Peyer's patch (tissue), 4 donors: ENCODE data around the gene LPAR1.

Experiments
- POLR2A ChIP-seq, 2 donors: fragments of 450-650 bp; IDR thresholded peaks; one replicate each; pipeline ENCODE4 v1.5.1; 2017; ENCODE audit warnings: antibody characterized with exemption in 2 of 2, mild to moderate bottlenecking in 2 of 2, moderate library complexity in 2 of 2
- TF ChIP-seq, protein P1 (sequence below), 6 experiments: fragments of 450-650 bp in 4 of 6; fragments of 200-600 bp in 2 of 6; sonication (generic) in 1 of 6; IDR thresholded peaks; one replicate each; pipeline ENCODE4 v1.5.1; 2017 to 2019; ENCODE audit warnings: antibody characterized with exemption in 6 of 6, mild to moderate bottlenecking in 3 of 6, moderate library complexity in 1 of 6

DNA sequence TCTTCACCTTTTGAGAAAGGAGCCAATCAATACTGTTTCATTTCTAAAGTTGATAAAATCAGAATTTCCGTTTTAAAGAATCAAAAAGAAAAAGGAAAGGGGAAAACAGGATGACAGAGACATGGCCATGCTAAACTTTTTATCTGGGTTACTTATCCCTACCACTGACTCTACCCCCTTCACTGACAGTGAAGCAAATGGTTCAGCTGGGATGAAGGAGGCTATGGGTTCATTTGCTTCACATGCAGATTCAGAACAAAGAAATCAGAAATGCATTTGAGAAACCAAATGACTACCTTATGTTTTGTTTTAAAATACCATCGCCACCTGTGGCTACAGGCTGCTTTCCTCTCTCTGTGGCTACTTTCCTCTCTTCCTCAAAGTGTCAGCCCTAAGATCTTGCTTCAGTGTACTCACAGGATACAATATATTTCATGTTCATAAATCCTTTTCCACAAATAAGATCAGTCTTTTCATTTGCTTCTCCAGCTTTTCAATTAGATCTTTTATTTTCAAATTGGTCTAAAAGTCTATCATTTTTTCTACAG is 53.3 kb downstream of the LPAR1 start:
- TF ChIP-seq, protein P1, sequence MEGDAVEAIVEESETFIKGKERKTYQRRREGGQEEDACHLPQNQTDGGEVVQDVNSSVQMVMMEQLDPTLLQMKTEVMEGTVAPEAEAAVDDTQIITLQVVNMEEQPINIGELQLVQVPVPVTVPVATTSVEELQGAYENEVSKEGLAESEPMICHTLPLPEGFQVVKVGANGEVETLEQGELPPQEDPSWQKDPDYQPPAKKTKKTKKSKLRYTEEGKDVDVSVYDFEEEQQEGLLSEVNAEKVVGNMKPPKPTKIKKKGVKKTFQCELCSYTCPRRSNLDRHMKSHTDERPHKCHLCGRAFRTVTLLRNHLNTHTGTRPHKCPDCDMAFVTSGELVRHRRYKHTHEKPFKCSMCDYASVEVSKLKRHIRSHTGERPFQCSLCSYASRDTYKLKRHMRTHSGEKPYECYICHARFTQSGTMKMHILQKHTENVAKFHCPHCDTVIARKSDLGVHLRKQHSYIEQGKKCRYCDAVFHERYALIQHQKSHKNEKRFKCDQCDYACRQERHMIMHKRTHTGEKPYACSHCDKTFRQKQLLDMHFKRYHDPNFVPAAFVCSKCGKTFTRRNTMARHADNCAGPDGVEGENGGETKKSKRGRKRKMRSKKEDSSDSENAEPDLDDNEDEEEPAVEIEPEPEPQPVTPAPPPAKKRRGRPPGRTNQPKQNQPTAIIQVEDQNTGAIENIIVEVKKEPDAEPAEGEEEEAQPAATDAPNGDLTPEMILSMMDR (IDR thresholded peaks at IDR 0.05): no peak
- no peak for TF ChIP-seq POLR2A (IDR thresholded peaks at IDR 0.05)
